HG03108 (cell line): ENCODE data around the gene KYNU.
"Not testable (repeated sequence)": the region's sequence is repeated elsewhere in the genome, so short reads cannot be mapped to it uniquely, and the experiment has no call there.

ENCODE experiments used
- ATAC-seq: cut with Tn5 transposase; IDR thresholded peaks from one replicate; pipeline ENCODE4 v1.9.1; 2021; ENCODE audit warnings: moderate library complexity; ENCODE audit not compliant: unreplicated experiment

Gene KYNU

GRCh38 chr2:142870526-142870925 lies 6.9 kb upstream of the KYNU start:
- no peak for ATAC-seq

DNA sequence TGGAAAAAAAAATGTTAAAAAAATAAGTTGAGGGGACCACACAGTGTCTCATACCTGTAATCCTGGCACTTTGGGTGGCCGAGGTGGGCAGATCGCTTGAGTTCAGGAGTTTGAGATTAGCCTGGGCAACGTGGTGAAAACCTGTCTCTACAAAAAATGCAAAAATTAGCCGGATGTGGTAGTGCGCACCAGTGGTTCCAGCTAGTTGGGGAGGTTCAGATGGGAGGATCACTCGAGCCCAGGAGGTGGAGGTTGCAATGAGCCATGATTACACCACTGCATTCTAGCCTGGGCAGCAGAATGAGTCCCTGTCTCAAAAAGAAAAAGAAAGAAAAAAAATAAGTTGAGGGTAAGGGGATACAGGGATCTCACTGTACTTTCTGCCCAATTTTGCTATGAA lies 6.1 kb upstream of the KYNU start:
- ATAC-seq = no peak

DNA sequence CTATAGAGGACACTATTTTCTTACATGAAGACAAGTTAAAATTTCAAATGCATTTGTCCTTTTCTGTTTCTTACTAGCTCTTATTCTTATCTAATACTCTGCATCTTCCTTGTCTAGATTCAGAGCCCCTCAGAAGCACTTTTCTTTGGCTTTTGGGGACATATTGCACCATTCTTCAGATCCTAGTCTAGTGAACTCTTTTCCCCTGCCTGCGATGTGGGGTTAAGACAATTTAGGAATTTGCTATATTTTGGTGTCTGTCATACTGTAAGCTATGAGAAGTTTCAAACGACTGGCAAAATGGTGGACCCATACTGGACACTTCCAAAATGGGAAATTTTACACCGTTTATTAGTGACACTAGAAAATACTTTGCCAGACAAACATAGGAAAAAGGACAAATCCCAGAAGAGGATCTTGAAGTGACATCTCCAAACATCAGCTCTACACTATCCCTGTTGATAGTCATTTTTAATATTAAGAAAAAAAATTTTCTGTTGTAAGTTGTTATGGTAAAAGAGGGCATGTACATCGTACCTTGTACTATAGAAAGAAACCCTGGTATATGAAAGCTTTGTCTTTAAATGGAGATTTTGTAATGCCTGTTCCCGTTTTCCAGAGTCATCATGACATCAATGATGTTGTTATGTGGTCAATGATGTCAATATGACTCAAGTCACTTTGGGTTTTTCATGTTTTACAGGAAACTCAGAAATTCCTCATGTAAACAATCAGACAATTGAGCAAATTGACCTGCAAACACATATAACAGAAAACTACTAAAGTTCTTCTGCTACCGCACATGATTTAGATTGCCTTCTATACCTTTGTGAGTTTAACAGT lies 4.4 kb upstream of the KYNU start:
- ATAC-seq = no peak

- ATAC-seq = no peak
Observed at GRCh38 chr2:142873831-142874287, 3.6 kb upstream of the KYNU start.

- ATAC-seq = no peak
Observed at GRCh38 chr2:142874293-142874814, 3.1 kb upstream of the KYNU start.

DNA sequence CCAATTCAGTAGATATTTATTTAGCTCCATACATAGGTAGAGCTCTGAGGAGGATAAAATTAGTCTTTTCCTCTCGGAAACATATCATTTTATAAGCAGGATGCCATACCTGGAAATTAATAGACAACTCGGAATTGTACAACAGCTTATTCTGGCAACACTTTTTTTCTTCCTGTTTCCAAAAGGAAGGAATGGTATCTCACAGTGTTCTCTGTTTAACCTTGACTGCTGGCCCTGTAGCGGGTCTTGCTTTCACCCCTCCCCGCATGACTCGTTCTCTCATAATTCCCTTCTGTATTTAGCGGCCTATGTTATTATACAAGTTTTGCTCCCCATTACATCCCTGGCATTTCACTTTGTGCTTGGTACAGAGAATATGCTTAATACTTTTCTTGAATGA lies 2.5 kb upstream of the KYNU start:
- ATAC-seq = no peak

DNA sequence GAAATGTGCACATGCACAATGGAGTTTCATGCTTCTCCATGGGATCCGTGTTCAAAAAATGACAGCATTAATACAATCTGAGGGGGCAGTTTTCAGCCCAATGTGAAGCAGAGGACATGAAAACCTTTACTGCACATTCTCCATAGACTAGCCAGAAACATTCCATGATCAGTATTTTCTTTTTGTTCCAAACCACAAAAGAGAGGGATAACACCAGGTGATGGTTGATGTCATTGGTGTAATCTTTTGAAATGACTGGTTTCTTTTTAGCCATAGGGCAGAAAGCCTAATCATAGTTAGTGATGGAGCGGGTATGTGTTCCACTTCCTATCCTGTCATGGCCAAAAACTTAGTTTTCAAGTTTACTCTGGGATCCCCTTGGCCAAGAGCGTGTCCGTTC lies 1.8 kb upstream of the KYNU start:
- ATAC-seq = no peak

- ATAC-seq = no peak
Observed at GRCh38 chr2:142876423-142876822, 1.0 kb upstream of the KYNU start.

GRCh38 chr2:142878031-142878678 lies 691 bp downstream of the KYNU start:
- ATAC-seq = peak; percentile 27

- ATAC-seq = no peak
Observed at GRCh38 chr2:142879151-142879550, 1.7 kb downstream of the KYNU start.

GRCh38 chr2:142880279-142880678 lies 2.8 kb downstream of the KYNU start:
- no peak for ATAC-seq

GRCh38 chr2:142881619-142882018 lies 4.2 kb downstream of the KYNU start:
- no peak for ATAC-seq

DNA sequence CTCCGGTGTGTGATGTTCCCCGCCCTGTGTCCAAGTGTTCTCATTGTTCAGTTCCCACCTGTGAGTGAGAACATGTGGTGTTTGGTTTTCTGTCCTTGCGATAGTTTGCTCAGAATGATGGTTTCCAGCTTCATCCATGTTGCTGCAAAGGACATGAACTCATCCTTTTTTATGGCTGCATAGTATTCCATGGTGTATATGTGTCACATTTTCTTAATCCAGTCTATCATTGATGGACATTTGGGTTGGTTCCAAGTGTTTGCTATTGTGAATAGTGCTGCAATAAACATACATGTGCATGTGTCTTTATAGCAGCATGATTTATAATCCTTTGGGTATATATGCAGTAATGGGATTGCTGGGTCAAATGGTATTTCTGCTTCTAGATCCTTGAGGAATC lies 5.0 kb downstream of the KYNU start:
- not testable (repeated sequence) for ATAC-seq

GRCh38 chr2:142883526-142883925 lies 6.1 kb downstream of the KYNU start:
- ATAC-seq = no peak

GRCh38 chr2:142885543-142885942 lies 8.1 kb downstream of the KYNU start:
- no peak for ATAC-seq

DNA sequence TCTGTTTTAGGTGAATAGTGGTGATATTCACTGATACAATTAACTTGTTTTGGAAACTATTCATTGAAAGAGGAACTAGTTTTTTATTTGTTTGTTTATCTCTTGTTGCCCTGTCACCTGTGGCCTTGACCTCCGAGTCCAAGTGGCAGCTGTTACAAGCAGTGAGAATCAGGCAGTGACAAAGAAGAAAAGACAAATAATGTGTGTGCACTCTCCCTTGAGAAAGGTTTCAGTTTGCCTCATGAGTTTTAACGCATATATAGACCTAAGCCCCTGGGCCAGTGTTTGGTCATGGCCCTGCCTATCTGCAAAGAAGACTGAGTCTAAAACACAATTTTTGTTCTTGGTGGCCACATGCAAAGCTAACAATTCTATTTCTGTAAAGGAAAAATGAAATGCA lies 15.3 kb downstream of the KYNU start:
- ATAC-seq = peak; percentile 99

GRCh38 chr2:142893241-142893640 lies 15.8 kb downstream of the KYNU start:
- ATAC-seq = no peak

GRCh38 chr2:142897807-142898206 lies 20.3 kb downstream of the KYNU start:
- ATAC-seq = no peak

- not testable (repeated sequence) for ATAC-seq
Observed at GRCh38 chr2:142900327-142900726, 22.9 kb downstream of the KYNU start.

DNA sequence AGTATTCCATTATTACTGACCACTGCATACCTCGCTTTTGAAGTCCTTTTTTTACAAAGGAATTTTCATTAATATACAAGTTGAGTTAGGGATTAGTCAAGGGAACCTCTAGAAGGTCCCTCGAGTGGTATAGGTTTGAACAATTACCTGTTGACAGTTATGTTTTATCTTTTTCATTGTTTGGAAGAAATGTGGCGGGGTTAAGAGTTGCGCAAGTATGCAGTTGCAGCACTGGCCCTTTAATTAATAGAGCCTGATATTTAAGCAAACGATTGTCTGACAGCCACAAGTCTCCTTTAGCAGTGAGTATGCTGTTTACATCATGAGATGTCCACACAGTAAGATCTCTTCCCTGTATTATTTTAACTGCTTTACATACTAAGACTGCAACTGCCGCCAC lies 24.3 kb downstream of the KYNU start:
- ATAC-seq = no peak

DNA sequence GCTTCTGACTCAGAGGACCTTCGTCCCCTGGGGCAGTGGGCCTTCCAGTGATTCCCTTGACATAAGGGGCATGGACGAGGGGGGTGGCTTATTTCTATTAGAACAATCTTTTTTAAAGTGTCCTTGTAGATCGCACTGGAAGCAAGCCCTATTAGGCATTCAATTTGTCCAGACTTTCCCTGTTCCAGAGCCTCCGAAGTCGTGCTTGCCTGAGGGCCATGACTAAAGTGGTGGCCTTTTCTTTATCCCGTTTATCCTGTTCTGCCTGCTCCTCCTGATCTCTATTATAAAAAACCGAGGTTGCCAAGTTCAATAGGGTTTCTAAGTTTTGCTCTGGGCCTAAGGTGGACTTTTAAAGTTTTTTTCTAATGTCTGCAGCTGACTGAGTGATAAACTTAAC lies 26.3 kb downstream of the KYNU start:
- not testable (repeated sequence) for ATAC-seq

- ATAC-seq = no peak
Observed at GRCh38 chr2:142907653-142908052, 30.2 kb downstream of the KYNU start.
